Measurements from ENCODE around the gene ZNF331.

DNA sequence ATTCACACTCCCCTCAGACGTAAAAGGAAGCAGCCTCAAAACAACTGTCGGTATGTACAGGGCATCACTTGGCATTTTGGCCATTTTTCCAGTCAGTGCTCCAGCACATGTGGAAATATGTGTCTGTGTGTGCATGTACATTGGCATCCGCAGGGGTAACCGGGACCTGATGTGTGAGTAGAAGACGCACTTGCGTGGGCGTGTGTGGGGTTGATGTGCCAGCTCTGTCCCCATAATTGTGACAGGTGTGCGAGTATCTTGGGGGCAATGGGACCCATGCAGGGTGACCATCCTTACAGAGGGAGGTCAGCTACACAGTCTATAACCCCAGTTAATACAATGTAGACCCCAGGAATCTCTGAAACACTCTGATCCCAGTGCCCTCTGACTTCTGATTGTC lies 7.3 kb upstream of the ZNF331 start:
- no peak for TF ChIP-seq POLR2AphosphoS5 (IDR thresholded peaks at IDR 0.05; ENCODE audit: low read depth)
- TF ChIP-seq, protein P1, sequence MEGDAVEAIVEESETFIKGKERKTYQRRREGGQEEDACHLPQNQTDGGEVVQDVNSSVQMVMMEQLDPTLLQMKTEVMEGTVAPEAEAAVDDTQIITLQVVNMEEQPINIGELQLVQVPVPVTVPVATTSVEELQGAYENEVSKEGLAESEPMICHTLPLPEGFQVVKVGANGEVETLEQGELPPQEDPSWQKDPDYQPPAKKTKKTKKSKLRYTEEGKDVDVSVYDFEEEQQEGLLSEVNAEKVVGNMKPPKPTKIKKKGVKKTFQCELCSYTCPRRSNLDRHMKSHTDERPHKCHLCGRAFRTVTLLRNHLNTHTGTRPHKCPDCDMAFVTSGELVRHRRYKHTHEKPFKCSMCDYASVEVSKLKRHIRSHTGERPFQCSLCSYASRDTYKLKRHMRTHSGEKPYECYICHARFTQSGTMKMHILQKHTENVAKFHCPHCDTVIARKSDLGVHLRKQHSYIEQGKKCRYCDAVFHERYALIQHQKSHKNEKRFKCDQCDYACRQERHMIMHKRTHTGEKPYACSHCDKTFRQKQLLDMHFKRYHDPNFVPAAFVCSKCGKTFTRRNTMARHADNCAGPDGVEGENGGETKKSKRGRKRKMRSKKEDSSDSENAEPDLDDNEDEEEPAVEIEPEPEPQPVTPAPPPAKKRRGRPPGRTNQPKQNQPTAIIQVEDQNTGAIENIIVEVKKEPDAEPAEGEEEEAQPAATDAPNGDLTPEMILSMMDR (IDR thresholded peaks at IDR 0.05; ENCODE audit: insufficient read depth, low read length) = no peak

Measured in HL-60 (cell line).